ENCODE measurements around the gene CCDC92. TPM values are rescaled to one million over a fixed set of nuclear protein-coding genes. Genes with fewer than 3 reads are reported as not detected.
A peak's percentile ranks its signal among the peaks of the same experiment; 100 is the strongest.

CCDC92 gene
- total and polyA plus RNA-seq, 2 donors from 2014 or later, result 39.3 to 41.4 TPM

- no peaks in the 10 kb centered on the region for H3K9me3 ChIP-seq (ENCODE audit: control insufficient read depth in 2 of 3, insufficient read depth in 1 of 3, low read length in 3 of 3)
- FAIRE-seq, result no peak
- no peak overlapping the region for H3K27ac ChIP-seq (ENCODE audit: low read depth in 2 of 2, low read length in 2 of 2)
- H3K4me3 ChIP-seq (ENCODE audit: low read length in 3 of 3), result no peak overlapping the region
- no peak for DNase-seq
- peaks cover 0 to 21% (median 19%) of the 10 kb centered on the region in 3 donors for H3K4me1 ChIP-seq (ENCODE audit: control insufficient read depth in 2 of 3, insufficient read depth in 2 of 3, low read depth in 1 of 3, low read length in 3 of 3)
- TF ChIP-seq, protein P1, sequence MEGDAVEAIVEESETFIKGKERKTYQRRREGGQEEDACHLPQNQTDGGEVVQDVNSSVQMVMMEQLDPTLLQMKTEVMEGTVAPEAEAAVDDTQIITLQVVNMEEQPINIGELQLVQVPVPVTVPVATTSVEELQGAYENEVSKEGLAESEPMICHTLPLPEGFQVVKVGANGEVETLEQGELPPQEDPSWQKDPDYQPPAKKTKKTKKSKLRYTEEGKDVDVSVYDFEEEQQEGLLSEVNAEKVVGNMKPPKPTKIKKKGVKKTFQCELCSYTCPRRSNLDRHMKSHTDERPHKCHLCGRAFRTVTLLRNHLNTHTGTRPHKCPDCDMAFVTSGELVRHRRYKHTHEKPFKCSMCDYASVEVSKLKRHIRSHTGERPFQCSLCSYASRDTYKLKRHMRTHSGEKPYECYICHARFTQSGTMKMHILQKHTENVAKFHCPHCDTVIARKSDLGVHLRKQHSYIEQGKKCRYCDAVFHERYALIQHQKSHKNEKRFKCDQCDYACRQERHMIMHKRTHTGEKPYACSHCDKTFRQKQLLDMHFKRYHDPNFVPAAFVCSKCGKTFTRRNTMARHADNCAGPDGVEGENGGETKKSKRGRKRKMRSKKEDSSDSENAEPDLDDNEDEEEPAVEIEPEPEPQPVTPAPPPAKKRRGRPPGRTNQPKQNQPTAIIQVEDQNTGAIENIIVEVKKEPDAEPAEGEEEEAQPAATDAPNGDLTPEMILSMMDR (IDR thresholded peaks at IDR 0.05; ENCODE audit: borderline replicate concordance, extremely low read depth, insufficient read depth), result no peak
- H3K27me3 ChIP-seq (ENCODE audit: control insufficient read depth, insufficient read depth, low read length), result no peaks in the 10 kb centered on the region
- no peak overlapping the region for H3K9ac ChIP-seq (ENCODE audit: low read length in 3 of 3)
- peaks cover 3 to 18% (median 4%) of the 10 kb centered on the region in 3 donors for H3K36me3 ChIP-seq (ENCODE audit: control insufficient read depth in 2 of 3, insufficient read depth in 3 of 3, low read length in 3 of 3)
- intact Hi-C loops (cut with DNase I), result loop anchor here (10.0 kb wide), 1 partner anchor 84 kb away; no protein-coding TSS in a partner anchor
Observed at GRCh38 chr12:123989168-123989567, 16.5 kb upstream of the CCDC92 start.

DNA sequence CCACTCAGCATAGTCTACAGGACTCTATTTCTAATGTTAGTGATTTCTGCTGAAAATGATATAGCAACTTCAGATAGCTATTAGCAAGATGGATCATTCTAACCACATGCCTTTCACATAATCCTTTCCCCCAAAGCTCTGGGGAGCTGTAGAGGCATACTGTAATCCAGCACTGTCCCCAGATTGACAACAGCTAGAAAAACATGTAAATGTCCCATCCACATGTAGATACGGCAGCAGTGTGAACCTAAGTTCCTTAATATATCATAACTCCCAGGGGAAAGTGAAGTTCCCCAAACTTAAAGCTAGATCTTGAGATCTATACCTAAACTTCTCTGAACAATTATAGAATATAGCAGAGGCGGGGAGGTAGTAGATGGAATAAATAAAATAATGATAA lies 14.4 kb upstream of the CCDC92 start:
- peaks cover 3 to 8% (median 4%) of the 10 kb centered on the region in 3 donors for H3K36me3 ChIP-seq (ENCODE audit: control insufficient read depth in 2 of 3, insufficient read depth in 3 of 3, low read length in 3 of 3)
- no peak overlapping the region for H3K27ac ChIP-seq (ENCODE audit: low read depth in 2 of 2, low read length in 2 of 2)
- no peak overlapping the region for H3K4me3 ChIP-seq (ENCODE audit: low read length in 3 of 3)
- H3K9ac ChIP-seq (ENCODE audit: low read length in 3 of 3), result no peak overlapping the region
- FAIRE-seq (no peak), DNase-seq (no peak)
- peaks cover 0 to 21% (median 21%) of the 10 kb centered on the region in 3 donors for H3K4me1 ChIP-seq (ENCODE audit: control insufficient read depth in 2 of 3, insufficient read depth in 2 of 3, low read depth in 1 of 3, low read length in 3 of 3)
- TF ChIP-seq, protein P1 (IDR thresholded peaks at IDR 0.05; ENCODE audit: borderline replicate concordance, extremely low read depth, insufficient read depth), result no peak
- intact Hi-C loops (cut with DNase I), result loop anchor here (10.0 kb wide), 1 partner anchor 82 kb away; no protein-coding TSS in a partner anchor
- H3K9me3 ChIP-seq (ENCODE audit: control insufficient read depth in 2 of 3, insufficient read depth in 1 of 3, low read length in 3 of 3), result no peaks in the 10 kb centered on the region
- no peaks in the 10 kb centered on the region for H3K27me3 ChIP-seq (ENCODE audit: control insufficient read depth, insufficient read depth, low read length)

DNA sequence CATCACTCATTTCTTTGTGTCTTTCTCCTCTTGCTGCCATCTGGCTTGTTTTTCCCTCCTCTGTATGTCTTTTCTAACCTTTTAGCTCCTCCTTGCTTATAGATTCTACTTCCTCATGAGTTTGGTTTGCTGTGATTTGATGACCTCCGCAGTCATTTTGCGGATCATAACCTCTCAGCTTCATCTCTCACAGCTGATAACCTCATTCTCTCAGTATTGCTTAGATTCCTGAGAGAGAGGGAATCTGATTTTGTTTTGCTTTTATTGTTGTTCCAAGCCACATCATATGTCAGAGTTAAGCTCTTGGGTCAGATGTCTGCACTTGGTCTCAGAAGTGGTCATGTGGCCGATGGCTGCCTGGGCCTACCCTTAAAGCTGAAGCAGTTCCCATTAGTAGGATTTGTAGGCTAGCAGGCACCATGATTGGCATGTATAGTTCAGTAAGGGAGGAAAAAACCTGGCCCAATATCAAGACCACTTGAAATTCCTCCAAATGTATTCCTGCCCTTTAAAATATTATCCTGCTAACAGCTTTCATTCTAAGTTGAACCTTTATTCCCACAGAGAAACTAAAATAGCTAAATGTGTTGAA lies 13.8 kb upstream of the CCDC92 start:
- peak overlapping the region in 1 of 2 donors; percentile 42 for H3K27ac ChIP-seq (ENCODE audit: low read depth in 2 of 2, low read length in 2 of 2)

More for the DNA sequence above, 13.8 kb upstream of the CCDC92 start:
- H3K4me3 ChIP-seq (ENCODE audit: low read length in 3 of 3), result no peak overlapping the region
- H3K4me1 ChIP-seq (ENCODE audit: control insufficient read depth in 2 of 3, insufficient read depth in 2 of 3, low read depth in 1 of 3, low read length in 3 of 3), result peaks cover 0 to 21% (median 19%) of the 10 kb centered on the region in 3 donors
- DNase-seq (no peak), FAIRE-seq (no peak)
- peaks cover 3 to 8% (median 4%) of the 10 kb centered on the region in 3 donors for H3K36me3 ChIP-seq (ENCODE audit: control insufficient read depth in 2 of 3, insufficient read depth in 3 of 3, low read length in 3 of 3)
- intact Hi-C loops (cut with DNase I), result loop anchor here (10.0 kb wide), 1 partner anchor 82 kb away; no protein-coding TSS in a partner anchor
- TF ChIP-seq, protein P1 (IDR thresholded peaks at IDR 0.05; ENCODE audit: borderline replicate concordance, extremely low read depth, insufficient read depth), result no peak
- no peak overlapping the region for H3K9ac ChIP-seq (ENCODE audit: low read length in 3 of 3)
- no peaks in the 10 kb centered on the region for H3K27me3 ChIP-seq (ENCODE audit: control insufficient read depth, insufficient read depth, low read length)
- no peaks in the 10 kb centered on the region for H3K9me3 ChIP-seq (ENCODE audit: control insufficient read depth in 2 of 3, insufficient read depth in 1 of 3, low read length in 3 of 3)

All from kidney (tissue), 14 donors.